Tibial nerve (tissue), 4 donors: Measurements from ENCODE around the gene MAGI2. TPM values are rescaled to one million over a fixed set of nuclear protein-coding genes. Genes with fewer than 3 reads are reported as not detected.

Experiments
- DNase-seq, 2 donors: peaks; one replicate each; pipeline ENCODE4 v3.0.0-alpha.2; 2019; ENCODE audit warnings: low spot score in 2 of 2
- H3K27ac ChIP-seq, 4 donors: fragments of 200-600 bp; sonication (generic) in 3 of 4; one replicate each; pipeline ENCODE4 v1.5.1; 2017 to 2019; ENCODE audit warnings: mild to moderate bottlenecking in 1 of 4
- H3K27me3 ChIP-seq, 2 donors: fragments of 200-600 bp; sonication (generic) in 1 of 2; one replicate each; pipeline versions ENCODE4 v1.5.1 to v1.6.0; 2017 to 2019
- H3K36me3 ChIP-seq, 3 donors: fragments of 200-600 bp; sonication (generic); one replicate each; pipeline ENCODE4 v1.5.1; 2018 to 2019
- H3K4me1 ChIP-seq, 4 donors: fragments of 200-600 bp; sonication (generic) in 3 of 4; one replicate each; pipeline ENCODE4 v1.5.1; 2017 to 2019
- H3K4me3 ChIP-seq, 4 donors: fragments of 200-600 bp; sonication (generic) in 3 of 4; one replicate each; pipeline ENCODE4 v1.5.1; 2017 to 2019; ENCODE audit warnings: mild to moderate bottlenecking in 1 of 4, moderate library complexity in 1 of 4
- H3K9me3 ChIP-seq, 4 donors: fragments of 200-600 bp; sonication (generic) in 3 of 4; one replicate each; pipeline ENCODE4 v1.5.1; 2017 to 2019
- EP300 ChIP-seq, 2 donors: sonication (generic); formaldehyde crosslinking; IDR thresholded peaks; one replicate each; pipeline ENCODE4 v1.6.1; 2017; ENCODE audit warnings: antibody characterized with exemption in 2 of 2, mild to moderate bottlenecking in 1 of 2
- POLR2A ChIP-seq, 2 donors: fragments of 450-650 bp; IDR thresholded peaks; one replicate each; pipeline ENCODE4 v1.6.1; 2017; ENCODE audit warnings: antibody characterized with exemption in 2 of 2, mild to moderate bottlenecking in 2 of 2, moderate library complexity in 2 of 2
- WGBS, 2 donors: methylation state at CpG; one replicate each; pipeline ENCODE4 v1.1.5; 2018; 5-methylcytosine and 5-hydroxymethylcytosine counted together
- total RNA-seq, 4 donors: library from RNA; depleted of rRNA; stranded (reverse); fragments of >200 nt; gene quantifications; one replicate each; pipeline ENCODE4 v1.1.0, GENCODE V29; 2016
- TF ChIP-seq, protein P1 (sequence below), 5 experiments: fragments of 200-600 bp in 3 of 5; fragments of 450-650 bp in 2 of 5; sonication (generic) in 3 of 5; IDR thresholded peaks; one replicate each; pipeline ENCODE4 v1.5.1; 2016 to 2019; ENCODE audit warnings: antibody characterized with exemption in 5 of 5, mild to moderate bottlenecking in 3 of 5, moderate library complexity in 2 of 5

MAGI2 gene
- total RNA-seq, 4 donors from 2014 or later = 33.6 to 58.2 (median 55.6) TPM

DNA sequence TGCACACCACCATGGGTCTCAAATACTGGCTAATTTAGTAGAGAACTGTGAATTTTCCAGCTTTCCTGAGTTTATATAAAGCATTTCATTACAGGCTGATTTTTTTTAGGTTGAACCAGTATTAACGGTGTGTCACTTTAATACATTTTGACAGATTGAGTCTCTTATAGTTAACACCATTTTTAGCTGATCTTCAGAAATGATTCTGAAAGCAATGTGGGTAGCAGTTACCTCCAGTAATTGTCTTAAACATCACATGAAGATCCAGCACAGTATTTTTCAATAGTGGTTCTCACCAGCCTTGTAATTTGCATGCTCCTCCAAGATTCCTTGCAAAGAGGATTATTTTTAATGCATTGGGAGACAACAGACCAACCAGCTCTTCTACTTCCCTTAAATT is 961.3 kb downstream of the MAGI2 start:
- H3K27ac ChIP-seq = no peak overlapping the region
- no peak overlapping the region for H3K4me3 ChIP-seq
- TF ChIP-seq, protein P1, sequence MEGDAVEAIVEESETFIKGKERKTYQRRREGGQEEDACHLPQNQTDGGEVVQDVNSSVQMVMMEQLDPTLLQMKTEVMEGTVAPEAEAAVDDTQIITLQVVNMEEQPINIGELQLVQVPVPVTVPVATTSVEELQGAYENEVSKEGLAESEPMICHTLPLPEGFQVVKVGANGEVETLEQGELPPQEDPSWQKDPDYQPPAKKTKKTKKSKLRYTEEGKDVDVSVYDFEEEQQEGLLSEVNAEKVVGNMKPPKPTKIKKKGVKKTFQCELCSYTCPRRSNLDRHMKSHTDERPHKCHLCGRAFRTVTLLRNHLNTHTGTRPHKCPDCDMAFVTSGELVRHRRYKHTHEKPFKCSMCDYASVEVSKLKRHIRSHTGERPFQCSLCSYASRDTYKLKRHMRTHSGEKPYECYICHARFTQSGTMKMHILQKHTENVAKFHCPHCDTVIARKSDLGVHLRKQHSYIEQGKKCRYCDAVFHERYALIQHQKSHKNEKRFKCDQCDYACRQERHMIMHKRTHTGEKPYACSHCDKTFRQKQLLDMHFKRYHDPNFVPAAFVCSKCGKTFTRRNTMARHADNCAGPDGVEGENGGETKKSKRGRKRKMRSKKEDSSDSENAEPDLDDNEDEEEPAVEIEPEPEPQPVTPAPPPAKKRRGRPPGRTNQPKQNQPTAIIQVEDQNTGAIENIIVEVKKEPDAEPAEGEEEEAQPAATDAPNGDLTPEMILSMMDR (IDR thresholded peaks at IDR 0.05) = no peak
- no peak for TF ChIP-seq POLR2A (IDR thresholded peaks at IDR 0.05)
- TF ChIP-seq EP300 (IDR thresholded peaks at IDR 0.05) = no peak
- no peak for DNase-seq
- H3K4me1 ChIP-seq = peaks cover 0 to 11% (median 5%) of the 10 kb centered on the region in 4 donors
- no peaks in the 10 kb centered on the region for H3K27me3 ChIP-seq
- WGBS, 2 donors = 92 to 100% methylated on average over 1 of the region's 1 CpG
- H3K9me3 ChIP-seq = no peaks in the 10 kb centered on the region
- no peaks in the 10 kb centered on the region for H3K36me3 ChIP-seq

DNA sequence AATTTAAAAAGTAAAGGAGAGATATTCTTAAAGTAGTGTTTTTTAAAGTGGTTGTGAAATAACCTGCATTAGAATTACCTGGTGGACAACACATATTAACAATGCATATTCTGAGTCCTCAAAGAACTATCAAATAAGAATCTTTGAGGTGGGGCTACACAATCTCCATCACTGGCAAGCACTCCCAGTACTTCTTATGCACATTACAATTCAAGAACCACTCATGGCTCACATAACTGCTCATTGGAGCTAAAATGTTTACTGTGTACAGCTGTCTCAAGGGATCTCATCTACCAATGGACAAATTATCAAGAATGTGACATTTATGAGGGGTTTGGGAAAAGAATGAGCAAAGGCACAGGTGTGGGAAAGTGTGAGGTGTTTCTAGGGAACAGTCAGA is 962.9 kb downstream of the MAGI2 start:
- Histone ChIP-seq H3K4me3 (no peak overlapping the region), H3K27ac (no peak overlapping the region), H3K4me1 (peaks cover 0 to 11% (median 5%) of the 10 kb centered on the region in 4 donors), H3K36me3 (no peaks in the 10 kb centered on the region), H3K9me3 (no peaks in the 10 kb centered on the region), H3K27me3 (no peaks in the 10 kb centered on the region)
- no peak for DNase-seq
- TF ChIP-seq EP300 (IDR thresholded peaks at IDR 0.05) (no peak), POLR2A (IDR thresholded peaks at IDR 0.05) (no peak)
- TF ChIP-seq, protein P1 (IDR thresholded peaks at IDR 0.05) = no peak

DNA sequence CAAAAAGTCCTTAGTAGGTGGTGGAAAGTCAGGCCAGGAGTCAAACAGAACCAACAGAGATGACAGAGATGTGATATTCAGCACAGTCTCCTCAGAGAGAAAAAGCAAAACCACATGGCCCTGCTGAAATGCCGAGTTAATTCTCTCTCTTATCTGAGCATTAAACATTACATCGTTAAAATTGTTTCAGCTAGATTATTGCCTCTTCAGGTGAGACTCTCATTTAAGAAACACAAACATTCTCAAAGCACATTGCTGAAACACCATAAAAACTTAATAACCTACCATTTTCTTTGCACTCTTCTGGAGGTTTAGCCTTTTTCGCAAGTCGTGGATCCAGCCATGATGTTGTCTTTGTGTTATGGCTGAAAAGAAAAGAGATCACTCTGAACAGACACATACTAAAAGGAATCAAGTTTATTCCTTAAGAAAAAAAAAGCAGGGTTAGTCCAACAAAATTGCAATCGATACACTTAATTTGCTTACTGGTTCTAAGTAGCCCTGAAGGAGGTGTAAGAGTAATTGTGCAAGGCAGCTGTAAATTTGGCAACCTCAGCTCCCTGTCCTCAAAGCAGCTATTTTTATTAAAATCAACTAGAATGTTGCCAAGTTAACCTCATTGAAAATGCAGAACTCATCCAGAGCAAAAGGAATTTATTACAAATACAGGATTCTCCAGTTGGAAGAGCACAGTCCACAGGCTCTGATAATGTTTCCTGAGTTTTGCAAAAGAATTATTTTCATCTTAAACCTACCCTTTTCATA is 963.8 kb downstream of the MAGI2 start:
- no peak for DNase-seq
- Histone ChIP-seq H3K27ac (no peak overlapping the region), H3K36me3 (no peaks in the 10 kb centered on the region), H3K4me1 (peaks cover 0 to 11% (median 5%) of the 10 kb centered on the region in 4 donors), H3K4me3 (no peak overlapping the region), H3K9me3 (no peaks in the 10 kb centered on the region), H3K27me3 (no peaks in the 10 kb centered on the region)
- WGBS, 2 donors = 51 to 57% methylated on average over 5 of the region's 5 CpGs
- TF ChIP-seq POLR2A (IDR thresholded peaks at IDR 0.05) (no peak), EP300 (IDR thresholded peaks at IDR 0.05) (no peak)
- TF ChIP-seq, protein P1 (IDR thresholded peaks at IDR 0.05) = no peak

DNA sequence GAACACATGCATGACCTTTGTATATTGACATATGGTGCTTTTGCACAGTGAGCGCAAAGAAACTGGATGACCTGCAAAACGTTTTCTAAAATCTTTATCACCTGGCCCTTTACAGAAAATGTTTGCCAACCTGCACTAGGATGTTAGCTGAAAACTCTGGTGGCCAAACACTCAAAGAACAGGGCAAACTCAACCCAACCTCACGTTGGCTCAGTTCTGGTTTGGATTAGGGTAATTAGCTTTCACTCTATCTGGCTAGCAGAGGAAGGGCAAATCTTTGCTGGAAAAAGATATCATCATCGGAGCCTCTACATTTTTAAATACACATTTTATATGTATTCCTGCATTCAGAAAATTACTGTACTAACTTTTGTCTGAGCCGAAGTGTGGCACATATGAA is 966.0 kb downstream of the MAGI2 start:
- DNase-seq = no peak
- no peak overlapping the region for H3K4me3 ChIP-seq
- H3K36me3 ChIP-seq = no peaks in the 10 kb centered on the region
- no peak overlapping the region for H3K27ac ChIP-seq
- TF ChIP-seq, protein P1 (IDR thresholded peaks at IDR 0.05) = no peak
- TF ChIP-seq EP300 (IDR thresholded peaks at IDR 0.05) = no peak
- TF ChIP-seq POLR2A (IDR thresholded peaks at IDR 0.05) = no peak
- H3K4me1 ChIP-seq = peaks cover 0 to 11% (median 5%) of the 10 kb centered on the region in 4 donors
- H3K9me3 ChIP-seq = no peaks in the 10 kb centered on the region
- H3K27me3 ChIP-seq = no peaks in the 10 kb centered on the region
- 76 to 78% methylated on average over 5 of the region's 5 CpGs for WGBS, 2 donors

DNA sequence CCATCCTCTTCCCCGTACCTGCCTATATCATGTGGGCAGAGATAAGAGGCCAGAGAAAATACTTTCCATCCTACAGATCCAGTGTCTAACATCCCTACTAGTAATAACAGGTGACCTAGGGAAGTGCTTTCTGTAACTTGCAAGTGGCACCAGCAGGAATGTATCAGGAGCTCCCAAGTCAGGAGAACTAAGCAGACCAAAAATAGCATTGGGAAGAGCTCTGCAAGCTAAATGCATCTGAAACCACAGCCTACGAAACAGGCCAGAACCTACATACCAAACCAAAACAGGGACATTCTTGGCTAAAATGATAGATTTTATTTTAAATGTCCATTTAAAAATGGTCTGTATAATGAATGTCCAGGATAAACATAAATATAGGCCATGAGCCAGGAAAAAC is 974.1 kb downstream of the MAGI2 start:
- Histone ChIP-seq H3K4me1 (no peaks in the 10 kb centered on the region), H3K4me3 (no peak overlapping the region), H3K36me3 (no peaks in the 10 kb centered on the region), H3K27ac (no peak overlapping the region), H3K27me3 (no peaks in the 10 kb centered on the region), H3K9me3 (no peaks in the 10 kb centered on the region)
- WGBS, 2 donors = 80 to 82% methylated on average over 2 of the region's 2 CpGs
- TF ChIP-seq POLR2A (IDR thresholded peaks at IDR 0.05) = no peak
- TF ChIP-seq, protein P1 (IDR thresholded peaks at IDR 0.05) = no peak
- TF ChIP-seq EP300 (IDR thresholded peaks at IDR 0.05) = no peak
- DNase-seq = no peak
